ENCODE data around the gene NUSAP1. TPM values are rescaled to one million over a fixed set of nuclear protein-coding genes. Genes with fewer than 3 reads are reported as not detected.

Gene NUSAP1
- polyA plus RNA-seq, 3 donors = 2.4 to 4.0 (median 3.5) TPM

DNA sequence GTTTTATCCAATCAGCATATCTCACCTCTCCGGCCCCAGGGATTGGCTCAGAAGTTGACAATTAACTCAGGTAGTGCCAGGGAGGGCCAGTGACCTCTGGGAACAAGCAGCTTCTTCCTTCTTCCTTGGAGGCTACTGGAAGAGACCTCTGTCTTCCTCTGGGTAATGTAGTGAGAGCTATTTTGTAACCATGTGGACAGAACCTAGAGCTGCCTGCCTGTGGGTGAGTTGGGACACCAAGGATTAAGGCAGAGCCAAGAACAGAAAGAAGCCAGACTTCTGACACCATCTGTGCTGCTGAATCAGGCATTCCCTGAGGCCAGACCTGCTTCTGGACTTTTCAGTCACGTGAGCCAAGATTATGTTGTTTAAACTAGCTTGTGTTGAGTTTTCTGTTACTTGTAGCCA lies 75.6 kb downstream of the NUSAP1 start:
- Histone ChIP-seq H3K4me3 (replicated peaks in 1 of 3; ENCODE audit: low read depth in 2 of 3, low read length in 3 of 3) (no peak overlapping the region), H4K20me1 (ENCODE audit: insufficient read depth, low read length) (no peaks in the 10 kb centered on the region), H3K4me1 (ENCODE audit: control insufficient read depth in 1 of 2, insufficient read depth in 2 of 2, low read length in 2 of 2) (peaks cover 49 to 64% of the 10 kb centered on the region in 2 donors), H3K27me3 (ENCODE audit: control insufficient read depth in 2 of 2, insufficient read depth in 2 of 2, low read length in 2 of 2) (no peaks in the 10 kb centered on the region), H3K27ac (ENCODE audit: low read depth in 1 of 2, low read length in 2 of 2) (peak overlapping the region; percentile 34 to 78), H3K79me2 (ENCODE audit: insufficient read depth, low read length) (no peaks in the 10 kb centered on the region), H3K9me3 (replicated peaks in 1 of 2; ENCODE audit: control insufficient read depth in 1 of 2, insufficient read depth in 1 of 2, low read length in 2 of 2) (no peaks in the 10 kb centered on the region), H2AFZ (ENCODE audit: insufficient read depth, low read depth, low read length, poor library complexity, severe bottlenecking) (peak overlapping the region; percentile 11), H3K36me3 (replicated peaks in 1 of 2; ENCODE audit: control insufficient read depth in 1 of 2, insufficient read depth in 2 of 2, low read length in 2 of 2) (no peaks in the 10 kb centered on the region), H3K9ac (ENCODE audit: insufficient read depth, low read length, poor library complexity, severe bottlenecking) (no peak overlapping the region), H3K4me2 (replicated peaks; ENCODE audit: extremely low read depth, low read length, poor library complexity, severe bottlenecking) (no peak overlapping the region)
- Mint-ChIP-seq H3K27ac (peak overlapping the region; percentile 41 to 91 (median 85)), H3K27me3 (ENCODE audit: low read depth in 3 of 3) (peaks cover 0 to 2% (median 0%) of the 10 kb centered on the region in 3 donors), H3K4me3 (no peak overlapping the region), H3K4me1 (peaks cover 53% of the 10 kb centered on the region), H3K9me3 (peaks cover 0 to under 1% (median 0%) of the 10 kb centered on the region in 7 donors), H3K36me3 (no peaks in the 10 kb centered on the region)
- TF ChIP-seq, protein P1, sequence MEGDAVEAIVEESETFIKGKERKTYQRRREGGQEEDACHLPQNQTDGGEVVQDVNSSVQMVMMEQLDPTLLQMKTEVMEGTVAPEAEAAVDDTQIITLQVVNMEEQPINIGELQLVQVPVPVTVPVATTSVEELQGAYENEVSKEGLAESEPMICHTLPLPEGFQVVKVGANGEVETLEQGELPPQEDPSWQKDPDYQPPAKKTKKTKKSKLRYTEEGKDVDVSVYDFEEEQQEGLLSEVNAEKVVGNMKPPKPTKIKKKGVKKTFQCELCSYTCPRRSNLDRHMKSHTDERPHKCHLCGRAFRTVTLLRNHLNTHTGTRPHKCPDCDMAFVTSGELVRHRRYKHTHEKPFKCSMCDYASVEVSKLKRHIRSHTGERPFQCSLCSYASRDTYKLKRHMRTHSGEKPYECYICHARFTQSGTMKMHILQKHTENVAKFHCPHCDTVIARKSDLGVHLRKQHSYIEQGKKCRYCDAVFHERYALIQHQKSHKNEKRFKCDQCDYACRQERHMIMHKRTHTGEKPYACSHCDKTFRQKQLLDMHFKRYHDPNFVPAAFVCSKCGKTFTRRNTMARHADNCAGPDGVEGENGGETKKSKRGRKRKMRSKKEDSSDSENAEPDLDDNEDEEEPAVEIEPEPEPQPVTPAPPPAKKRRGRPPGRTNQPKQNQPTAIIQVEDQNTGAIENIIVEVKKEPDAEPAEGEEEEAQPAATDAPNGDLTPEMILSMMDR (IDR thresholded peaks at IDR 0.05) = no peak
- DNase-seq = peak in 2 of 3 donors; percentile 20 to 25
- WGBS (ENCODE audit: insufficient coverage) = 100% methylated on average over 1 of the region's 2 CpGs
- intact Hi-C loops (cut with micrococcal nuclease) = no loop called here

GRCh38 chr15:41411031-41411430 lies 78.3 kb downstream of the NUSAP1 start:
- Mint-ChIP-seq H3K4me3 (no peak overlapping the region), H3K27me3 (ENCODE audit: low read depth in 3 of 3) (peaks cover 0 to 2% (median 0%) of the 10 kb centered on the region in 3 donors), H3K36me3 (peaks cover 0 to 4% of the 10 kb centered on the region in 2 donors), H3K9me3 (peaks cover 0 to 1% (median 0%) of the 10 kb centered on the region in 7 donors), H3K27ac (peak overlapping the region in 6 of 7 donors; percentile 76 to 97 (median 82)), H3K4me1 (peaks cover 39% of the 10 kb centered on the region)
- Histone ChIP-seq H3K27me3 (ENCODE audit: control insufficient read depth in 2 of 2, insufficient read depth in 2 of 2, low read length in 2 of 2) (no peaks in the 10 kb centered on the region), H3K4me2 (replicated peaks; ENCODE audit: extremely low read depth, low read length, poor library complexity, severe bottlenecking) (no peak overlapping the region), H3K9ac (ENCODE audit: insufficient read depth, low read length, poor library complexity, severe bottlenecking) (no peak overlapping the region), H3K4me3 (replicated peaks in 1 of 3; ENCODE audit: low read depth in 2 of 3, low read length in 3 of 3) (no peak overlapping the region), H3K27ac (ENCODE audit: low read depth in 1 of 2, low read length in 2 of 2) (peak overlapping the region in 1 of 2 donors; percentile 77), H3K79me2 (ENCODE audit: insufficient read depth, low read length) (peaks cover 9% of the 10 kb centered on the region), H3K9me3 (replicated peaks in 1 of 2; ENCODE audit: control insufficient read depth in 1 of 2, insufficient read depth in 1 of 2, low read length in 2 of 2) (no peaks in the 10 kb centered on the region), H2AFZ (ENCODE audit: insufficient read depth, low read depth, low read length, poor library complexity, severe bottlenecking) (no peak overlapping the region), H3K4me1 (ENCODE audit: control insufficient read depth in 1 of 2, insufficient read depth in 2 of 2, low read length in 2 of 2) (peaks cover 46 to 47% of the 10 kb centered on the region in 2 donors), H4K20me1 (ENCODE audit: insufficient read depth, low read length) (no peaks in the 10 kb centered on the region), H3K36me3 (replicated peaks in 1 of 2; ENCODE audit: control insufficient read depth in 1 of 2, insufficient read depth in 2 of 2, low read length in 2 of 2) (no peaks in the 10 kb centered on the region)
- TF ChIP-seq, protein P1 (IDR thresholded peaks at IDR 0.05) = no peak
- no peak for DNase-seq
- WGBS (ENCODE audit: insufficient coverage) = no CpG with 5 or more reads among the region's 2 CpGs
- intact Hi-C loops (cut with micrococcal nuclease) = loop anchor here (5.0 to 10.0 kb wide), 2 partner anchors 126 to 294 kb away; partner anchors contain the start of gene INO80 (in 1 of the 2)

Data from CD14-positive monocyte (primary cell).